GM12872 (cell line): ENCODE data around the gene RPS26.

Experiments used
- TF ChIP-seq, protein P1 (sequence below): IDR thresholded peaks from 3 replicates; pipeline ENCODE4 v1.5.1; 2011; ENCODE audit warnings: low read depth, mild to moderate bottlenecking, low read length, moderate library complexity; ENCODE audit not compliant: insufficient read depth

RPS26 gene

DNA sequence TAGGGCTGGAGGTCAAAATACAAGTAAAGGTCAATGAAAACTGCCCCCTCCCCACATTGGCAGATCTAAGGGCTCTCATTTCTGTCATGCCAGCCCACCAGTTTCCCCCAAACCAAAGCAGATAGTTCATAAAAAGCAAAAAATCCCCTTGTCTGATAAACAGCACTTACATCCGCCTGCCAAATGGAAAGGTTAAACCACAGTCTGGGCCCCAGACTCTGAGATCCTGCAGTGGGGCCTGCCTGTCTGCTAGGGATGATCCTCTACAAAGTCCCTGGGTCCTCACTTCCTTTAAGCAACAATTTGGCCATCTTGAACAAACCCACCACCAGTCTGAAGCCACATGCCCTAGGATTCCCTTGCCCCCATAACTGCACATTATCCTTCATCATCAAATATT lies 9.7 kb upstream of the RPS26 start:
- TF ChIP-seq, protein P1, sequence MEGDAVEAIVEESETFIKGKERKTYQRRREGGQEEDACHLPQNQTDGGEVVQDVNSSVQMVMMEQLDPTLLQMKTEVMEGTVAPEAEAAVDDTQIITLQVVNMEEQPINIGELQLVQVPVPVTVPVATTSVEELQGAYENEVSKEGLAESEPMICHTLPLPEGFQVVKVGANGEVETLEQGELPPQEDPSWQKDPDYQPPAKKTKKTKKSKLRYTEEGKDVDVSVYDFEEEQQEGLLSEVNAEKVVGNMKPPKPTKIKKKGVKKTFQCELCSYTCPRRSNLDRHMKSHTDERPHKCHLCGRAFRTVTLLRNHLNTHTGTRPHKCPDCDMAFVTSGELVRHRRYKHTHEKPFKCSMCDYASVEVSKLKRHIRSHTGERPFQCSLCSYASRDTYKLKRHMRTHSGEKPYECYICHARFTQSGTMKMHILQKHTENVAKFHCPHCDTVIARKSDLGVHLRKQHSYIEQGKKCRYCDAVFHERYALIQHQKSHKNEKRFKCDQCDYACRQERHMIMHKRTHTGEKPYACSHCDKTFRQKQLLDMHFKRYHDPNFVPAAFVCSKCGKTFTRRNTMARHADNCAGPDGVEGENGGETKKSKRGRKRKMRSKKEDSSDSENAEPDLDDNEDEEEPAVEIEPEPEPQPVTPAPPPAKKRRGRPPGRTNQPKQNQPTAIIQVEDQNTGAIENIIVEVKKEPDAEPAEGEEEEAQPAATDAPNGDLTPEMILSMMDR = no peak

DNA sequence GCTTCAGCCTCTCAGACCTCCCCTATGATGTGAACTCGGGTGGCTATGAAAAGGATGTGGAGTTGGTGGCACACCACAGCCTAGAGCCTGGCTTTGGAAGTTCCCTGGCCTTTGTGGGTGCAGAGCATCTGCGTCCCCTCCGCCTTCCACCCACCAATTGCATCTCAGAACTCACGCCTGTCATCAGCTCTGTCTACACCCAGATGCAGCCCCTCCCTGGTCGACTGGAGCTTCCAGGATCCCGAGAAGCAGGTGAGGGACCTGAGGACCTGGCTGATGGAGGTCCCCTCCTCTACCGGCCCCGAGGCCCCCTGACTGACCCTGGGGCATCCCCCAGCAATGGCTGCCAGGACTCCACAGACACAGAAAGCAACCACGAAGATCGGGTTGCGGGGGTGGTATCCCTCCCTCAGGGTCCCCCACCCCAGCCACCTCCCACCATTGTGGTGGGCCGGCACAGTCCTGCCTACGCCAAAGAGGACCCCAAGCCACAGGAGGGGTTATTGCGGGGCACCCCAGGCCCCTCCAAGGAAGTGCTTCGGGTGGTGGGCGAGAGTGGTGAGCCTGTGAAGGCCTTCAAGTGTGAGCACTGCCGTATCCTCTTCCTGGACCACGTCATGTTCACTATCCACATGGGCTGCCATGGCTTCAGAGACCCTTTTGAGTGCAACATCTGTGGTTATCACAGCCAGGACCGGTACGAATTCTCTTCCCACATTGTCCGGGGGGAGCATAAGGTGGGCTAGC lies 7.0 kb upstream of the RPS26 start:
- TF ChIP-seq, protein P1 = no peak

DNA sequence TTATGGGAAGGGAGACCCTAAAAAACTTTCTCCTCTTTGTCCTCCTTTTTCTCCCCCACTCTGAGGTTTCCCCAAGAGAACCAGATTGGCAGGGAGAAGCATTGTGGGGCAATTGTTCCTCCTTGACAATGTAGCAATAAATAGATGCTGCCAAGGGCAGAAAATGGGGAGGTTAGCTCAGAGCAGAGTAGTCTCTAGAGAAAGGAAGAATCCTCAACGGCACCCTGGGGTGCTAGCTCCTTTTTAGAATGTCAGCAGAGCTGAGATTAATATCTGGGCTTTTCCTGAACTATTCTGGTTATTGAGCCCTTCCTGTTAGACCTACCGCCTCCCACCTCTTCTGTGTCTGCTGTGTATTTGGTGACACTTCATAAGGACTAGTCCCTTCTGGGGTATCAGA lies 4.6 kb upstream of the RPS26 start:
- TF ChIP-seq, protein P1 = no peak

DNA sequence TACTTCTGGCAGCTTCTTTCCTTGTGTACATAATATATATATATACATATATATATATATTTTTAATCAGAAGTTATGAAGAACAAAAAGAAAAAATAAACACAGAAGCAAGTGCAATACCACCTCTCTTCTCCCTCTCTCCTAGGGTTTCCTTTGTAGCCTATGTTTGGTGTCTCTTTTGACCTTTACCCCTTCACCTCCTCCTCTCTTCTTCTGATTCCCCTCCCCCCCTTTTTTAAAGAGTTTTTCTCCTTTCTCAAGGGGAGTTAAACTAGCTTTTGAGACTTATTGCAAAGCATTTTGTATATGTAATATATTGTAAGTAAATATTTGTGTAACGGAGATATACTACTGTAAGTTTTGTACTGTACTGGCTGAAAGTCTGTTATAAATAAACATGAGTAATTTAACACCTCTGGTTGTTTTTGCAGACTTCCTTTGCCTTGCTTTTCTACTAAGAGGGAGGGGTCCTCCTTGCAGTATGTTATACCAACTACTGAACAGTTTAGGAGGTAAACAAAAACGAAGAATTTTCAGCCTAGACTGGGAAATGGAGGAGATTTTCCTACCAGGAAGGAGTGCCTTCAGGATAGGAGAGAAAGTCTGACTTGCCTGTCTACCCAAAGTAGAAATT lies 3.6 kb upstream of the RPS26 start:
- TF ChIP-seq, protein P1 = no peak

DNA sequence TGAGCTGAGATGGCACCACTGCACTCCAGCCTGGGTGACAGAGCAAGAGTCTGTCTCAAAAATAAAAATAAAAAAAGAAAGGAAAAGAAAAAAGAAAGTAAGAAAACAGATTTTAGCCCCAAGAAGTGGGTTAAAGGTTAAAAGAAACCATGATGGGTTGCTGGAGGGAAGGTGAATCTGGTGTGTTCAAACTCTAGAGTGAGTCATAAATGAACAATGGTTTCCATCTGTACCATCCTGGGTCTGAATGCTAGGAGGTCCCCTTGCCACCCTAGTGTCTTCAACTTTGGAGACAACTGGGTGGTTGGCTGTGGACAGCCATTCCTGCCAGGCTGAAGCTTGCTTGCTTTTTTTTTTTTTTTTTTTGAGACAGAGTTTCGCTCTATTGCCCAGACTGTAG lies 1.6 kb upstream of the RPS26 start:
- TF ChIP-seq, protein P1 = no peak

DNA sequence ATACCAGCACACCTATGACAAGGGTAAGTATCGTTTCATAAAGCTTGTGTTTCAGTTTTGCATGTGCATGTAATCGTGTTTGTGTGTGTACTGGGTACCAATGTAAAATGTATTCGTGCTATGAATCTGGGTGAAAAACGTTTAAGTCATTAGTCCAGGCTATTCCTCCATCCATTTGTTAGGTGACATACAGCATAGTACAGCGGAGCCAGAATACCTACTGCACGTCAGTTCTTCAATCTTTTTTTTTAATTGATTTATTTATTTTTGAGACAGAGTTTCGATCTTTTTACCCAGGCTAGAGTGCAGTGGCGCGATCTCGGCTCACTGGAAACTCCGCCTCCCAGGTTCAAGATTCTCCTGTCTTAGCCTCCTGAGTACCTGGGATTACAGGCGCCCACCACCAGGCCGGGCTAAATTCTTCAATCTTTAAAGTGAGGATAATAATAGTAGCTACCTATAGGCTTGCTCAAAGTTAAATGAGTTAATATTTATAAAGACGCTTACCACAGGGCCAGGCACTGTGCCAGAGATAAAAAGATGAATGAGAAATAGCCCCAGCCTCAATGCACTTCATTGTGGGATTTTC lies 661 bp upstream of the RPS26 start:
- TF ChIP-seq, protein P1 = no peak

DNA sequence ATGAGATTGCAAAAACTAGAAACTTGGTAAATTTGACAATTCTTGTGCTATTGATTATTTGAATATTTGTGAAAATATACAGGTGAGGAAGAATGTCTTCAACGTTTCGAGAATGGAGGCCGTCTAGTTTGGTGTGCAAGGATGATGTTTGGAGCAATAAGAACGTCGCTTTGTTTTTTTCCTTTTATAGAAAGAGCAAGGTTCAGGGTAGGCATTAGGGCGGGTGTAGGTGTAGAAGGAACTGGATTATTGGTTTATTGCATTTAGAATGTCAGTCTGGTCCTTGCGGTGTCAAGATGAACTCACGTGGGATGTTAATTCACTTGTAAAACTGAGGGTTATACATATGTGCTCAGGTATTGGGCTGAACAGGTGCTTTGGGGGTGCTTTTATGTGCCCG lies 1.1 kb downstream of the RPS26 start:
- TF ChIP-seq, protein P1 = no peak
